Activated CD4-positive, alpha-beta T cell treated with anti-CD3 and anti-CD28 coated beads, Interleukin-2, Interleukin-4, amounts not matched to agents 100 ng/mL and 50 ng/mL, durations not matched to agents 16 hours and 8 hours (primary cell): Measurements from ENCODE around the gene SWAP70.

Source experiments
- DNase-seq: peaks from one replicate; pipeline ENCODE4 v3.0.0-alpha.2; 2020; ENCODE audit warnings: low spot score

Gene SWAP70

DNA sequence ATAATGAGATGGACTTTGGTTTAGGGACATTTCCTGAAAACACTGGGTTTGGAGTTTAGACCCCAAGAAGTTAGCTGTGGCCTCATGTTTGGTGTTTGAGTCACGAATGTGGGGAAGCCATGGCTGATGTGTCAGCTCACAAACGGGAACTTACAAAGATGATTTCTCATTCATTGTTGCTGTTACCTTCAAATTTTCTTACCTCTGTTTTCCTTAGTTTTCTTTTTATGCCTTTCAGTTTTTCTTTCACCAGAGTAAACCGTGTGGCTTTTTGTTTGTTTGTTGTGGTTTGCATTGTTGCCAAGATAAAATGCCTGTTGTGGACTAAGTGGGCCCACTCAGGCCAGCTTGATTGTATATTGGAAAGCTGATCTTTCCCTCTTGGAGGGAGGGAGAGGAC lies 89.1 kb downstream of the SWAP70 start:
- peak; percentile 22 for DNase-seq

GRCh38 chr11:9754010-9754471 lies 90.2 kb downstream of the SWAP70 start:
- no peak for DNase-seq

GRCh38 chr11:9755561-9756185 lies 91.8 kb downstream of the SWAP70 start:
- no peak for DNase-seq

GRCh38 chr11:9756461-9756860 lies 92.6 kb downstream of the SWAP70 start:
- DNase-seq, result no peak

- no peak for DNase-seq
Observed at GRCh38 chr11:9756878-9757277, 93.0 kb downstream of the SWAP70 start.

GRCh38 chr11:9757809-9758636 lies 94.1 kb downstream of the SWAP70 start:
- DNase-seq, result peak; percentile 92

- peak; percentile 62 for DNase-seq
Observed at GRCh38 chr11:9758637-9759518, 95.0 kb downstream of the SWAP70 start.

GRCh38 chr11:9759519-9760192 lies 95.8 kb downstream of the SWAP70 start:
- peak; percentile 95 for DNase-seq

DNA sequence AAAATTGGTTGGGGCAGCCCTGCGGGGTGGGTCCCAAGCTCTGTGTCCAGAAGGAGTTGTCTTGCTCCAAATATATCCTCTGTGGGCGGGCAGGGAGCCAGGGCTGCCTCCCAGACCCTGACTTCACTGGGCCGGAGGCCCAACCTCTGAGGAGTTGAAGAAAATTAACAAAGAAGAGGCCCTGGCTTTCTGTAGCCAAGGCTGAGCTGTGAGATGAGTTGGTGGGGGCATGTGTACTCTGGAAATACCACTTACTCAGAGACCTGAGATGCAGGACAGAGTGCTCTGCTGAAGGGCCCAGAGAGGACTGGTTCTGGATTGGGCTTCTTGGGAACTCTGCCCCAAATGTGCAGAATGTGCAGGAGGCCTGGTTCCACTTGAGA lies 96.3 kb downstream of the SWAP70 start:
- no peak for DNase-seq

GRCh38 chr11:9761441-9761945 lies 97.6 kb downstream of the SWAP70 start:
- DNase-seq, result no peak

DNA sequence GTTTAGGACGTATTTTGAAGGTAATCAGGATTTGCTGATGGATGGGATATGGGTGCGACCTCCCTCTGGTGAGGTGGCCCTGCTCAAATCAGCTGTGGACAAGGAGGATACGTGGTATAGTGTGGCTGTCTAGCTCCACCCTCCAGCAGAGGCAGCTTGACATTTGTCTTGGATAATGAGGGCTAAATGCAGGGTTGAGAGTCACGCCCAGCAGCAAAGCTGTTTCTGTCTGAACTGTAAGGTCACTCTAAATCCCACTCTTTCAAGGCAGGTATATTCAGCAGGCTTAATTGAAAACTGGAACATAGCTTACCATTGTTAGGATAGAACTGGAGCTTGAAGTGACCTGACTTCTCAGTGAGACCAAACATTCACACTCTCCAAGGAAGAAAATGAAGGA lies 98.7 kb downstream of the SWAP70 start:
- no peak for DNase-seq

DNA sequence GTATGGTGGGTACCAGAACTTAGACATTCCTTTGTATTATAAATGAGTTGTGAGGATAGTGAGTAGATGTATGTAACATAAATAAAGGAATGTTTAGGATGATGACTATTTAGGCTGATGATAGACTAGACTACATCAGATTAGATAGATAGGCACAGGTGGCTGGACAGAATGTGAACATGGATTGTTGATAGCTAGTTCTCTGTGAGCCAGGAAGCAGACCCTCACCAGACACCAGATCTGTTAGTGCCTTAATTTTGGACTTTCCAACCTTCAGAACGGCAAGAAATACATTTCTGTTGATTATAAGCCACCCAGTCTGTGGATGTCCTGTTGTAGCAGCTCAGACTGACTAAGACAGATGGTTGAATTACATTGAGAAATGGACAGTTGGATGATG lies 99.4 kb downstream of the SWAP70 start:
- DNase-seq, result no peak

- DNase-seq, result no peak
Observed at GRCh38 chr11:9765320-9766101, 101.6 kb downstream of the SWAP70 start.

- DNase-seq, result no peak
Observed at GRCh38 chr11:9769621-9770020, 105.7 kb downstream of the SWAP70 start.

GRCh38 chr11:9771071-9771511 lies 107.2 kb downstream of the SWAP70 start:
- no peak for DNase-seq

GRCh38 chr11:9772218-9772617 lies 108.3 kb downstream of the SWAP70 start:
- no peak for DNase-seq

- DNase-seq, result no peak
Observed at GRCh38 chr11:9773524-9773923, 109.6 kb downstream of the SWAP70 start.

DNA sequence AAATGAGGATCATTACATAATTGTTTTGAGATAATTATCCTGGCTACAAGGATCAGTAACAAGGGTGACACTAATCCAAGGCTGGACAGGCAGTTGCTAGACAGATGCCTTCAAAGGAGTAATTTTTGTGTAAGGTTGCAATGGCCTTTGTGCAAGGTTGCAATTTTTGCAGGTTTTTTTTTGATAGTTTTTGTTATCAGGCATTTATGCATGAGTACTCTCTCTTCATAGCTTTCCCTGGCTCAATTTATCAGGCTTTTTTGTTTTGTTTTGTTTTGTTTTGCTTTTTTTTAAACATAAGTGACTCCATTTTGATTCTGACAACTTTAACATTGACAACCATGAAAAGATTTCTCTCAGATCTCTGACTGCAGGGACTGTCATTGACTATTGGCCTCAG lies 110.2 kb downstream of the SWAP70 start:
- no peak for DNase-seq

GRCh38 chr11:9774591-9775397 lies 110.9 kb downstream of the SWAP70 start:
- no peak for DNase-seq

- DNase-seq, result no peak
Observed at GRCh38 chr11:9775398-9775779, 111.5 kb downstream of the SWAP70 start.
